Bronchial epithelial cell (primary cell): ENCODE results near the gene MLPH. TPM values are rescaled to one million over a fixed set of nuclear protein-coding genes. Genes with fewer than 3 reads are reported as not detected.

Source experiments
- DNase-seq: peaks from one replicate; pipeline ENCODE4 v3.0.0-alpha.2; 2010; ENCODE audit warnings: low read depth
- FAIRE-seq: peaks from 2 replicates; lab custom pipeline; 2011; peaks lifted over from hg19 to GRCh38; lab: Jason Lieb, UNC
- H3K27me3 ChIP-seq: 2 replicates; pipeline ENCODE4 v1.5.1; 2011; ENCODE audit warnings: low read length; ENCODE audit not compliant: control insufficient read depth, insufficient read depth
- H3K36me3 ChIP-seq: 2 replicates; pipeline ENCODE4 v1.5.1; 2011; ENCODE audit warnings: low read length; ENCODE audit not compliant: control insufficient read depth, insufficient read depth
- H3K4me3 ChIP-seq: 2 replicates; pipeline ENCODE4 v1.5.1; 2011; ENCODE audit warnings: mild to moderate bottlenecking, low read depth, low read length, control low read depth
- total RNA-seq: library from RNA; depleted of rRNA; stranded (reverse); fragments of >200 nt; gene quantifications from 2 replicates; pipeline ENCODE4 v1.2.1, GENCODE V29; 2014
- TF ChIP-seq, protein P1 (sequence below): IDR thresholded peaks from 2 replicates; pipeline ENCODE4 v1.5.1; 2011; ENCODE audit warnings: mild to moderate bottlenecking, moderate library complexity, low read length, control low read depth, inconsistent platforms; ENCODE audit not compliant: insufficient read depth, severe bottlenecking

MLPH gene
- 6.6 and 14.7 TPM in 2 replicates for total RNA-seq

DNA sequence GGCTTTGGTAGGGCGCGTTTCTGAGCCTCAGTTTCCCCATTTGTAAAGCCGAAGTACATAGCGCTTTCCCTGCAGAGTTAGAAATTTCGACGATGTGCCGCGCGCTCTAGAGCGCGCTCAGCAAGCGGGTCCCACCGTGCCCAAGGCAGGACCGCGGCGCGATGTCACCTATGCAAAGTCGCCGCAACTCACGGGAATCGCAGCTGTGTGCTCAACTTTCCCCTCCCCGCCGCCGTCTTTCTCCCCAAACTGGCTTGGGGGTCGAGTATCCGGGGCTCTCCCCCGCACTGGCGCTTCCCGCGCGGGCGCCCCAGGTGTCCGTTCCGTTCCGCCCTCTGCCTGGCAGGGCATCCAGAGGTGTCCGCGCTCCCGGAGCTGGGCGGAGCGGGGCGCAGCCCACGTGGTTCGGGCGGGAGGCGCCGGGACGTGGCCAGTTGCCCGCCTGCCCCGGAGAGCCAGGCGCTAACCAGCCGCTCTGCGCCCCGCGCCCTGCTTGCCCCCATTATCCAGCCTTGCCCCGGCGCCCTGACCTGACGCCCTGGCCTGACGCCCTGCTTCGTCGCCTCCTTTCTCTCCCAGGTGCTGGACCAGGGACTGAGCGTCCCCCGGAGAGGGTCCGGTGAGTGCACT lies at the start of gene MLPH:
TSS of gene MLPH (plus strand) at position 433 of the 630 bp plus-strand sequence. CDS start 6,176 bp downstream, outside the sequence.
- TF ChIP-seq, protein P1, sequence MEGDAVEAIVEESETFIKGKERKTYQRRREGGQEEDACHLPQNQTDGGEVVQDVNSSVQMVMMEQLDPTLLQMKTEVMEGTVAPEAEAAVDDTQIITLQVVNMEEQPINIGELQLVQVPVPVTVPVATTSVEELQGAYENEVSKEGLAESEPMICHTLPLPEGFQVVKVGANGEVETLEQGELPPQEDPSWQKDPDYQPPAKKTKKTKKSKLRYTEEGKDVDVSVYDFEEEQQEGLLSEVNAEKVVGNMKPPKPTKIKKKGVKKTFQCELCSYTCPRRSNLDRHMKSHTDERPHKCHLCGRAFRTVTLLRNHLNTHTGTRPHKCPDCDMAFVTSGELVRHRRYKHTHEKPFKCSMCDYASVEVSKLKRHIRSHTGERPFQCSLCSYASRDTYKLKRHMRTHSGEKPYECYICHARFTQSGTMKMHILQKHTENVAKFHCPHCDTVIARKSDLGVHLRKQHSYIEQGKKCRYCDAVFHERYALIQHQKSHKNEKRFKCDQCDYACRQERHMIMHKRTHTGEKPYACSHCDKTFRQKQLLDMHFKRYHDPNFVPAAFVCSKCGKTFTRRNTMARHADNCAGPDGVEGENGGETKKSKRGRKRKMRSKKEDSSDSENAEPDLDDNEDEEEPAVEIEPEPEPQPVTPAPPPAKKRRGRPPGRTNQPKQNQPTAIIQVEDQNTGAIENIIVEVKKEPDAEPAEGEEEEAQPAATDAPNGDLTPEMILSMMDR = no peak
- H3K4me3 ChIP-seq = peak within 1 kb of the TSS; percentile 54
- FAIRE-seq (no peak), DNase-seq (peak; percentile 38)
- H3K36me3 ChIP-seq = no peaks in the 10 kb centered on the region
- no peaks in the 10 kb centered on the region for H3K27me3 ChIP-seq

GRCh38 chr2:237437566-237437965 lies 49.5 kb upstream of the MLPH start:
- DNase-seq (no peak), FAIRE-seq (no peak)
- TF ChIP-seq, protein P1 = no peak

DNA sequence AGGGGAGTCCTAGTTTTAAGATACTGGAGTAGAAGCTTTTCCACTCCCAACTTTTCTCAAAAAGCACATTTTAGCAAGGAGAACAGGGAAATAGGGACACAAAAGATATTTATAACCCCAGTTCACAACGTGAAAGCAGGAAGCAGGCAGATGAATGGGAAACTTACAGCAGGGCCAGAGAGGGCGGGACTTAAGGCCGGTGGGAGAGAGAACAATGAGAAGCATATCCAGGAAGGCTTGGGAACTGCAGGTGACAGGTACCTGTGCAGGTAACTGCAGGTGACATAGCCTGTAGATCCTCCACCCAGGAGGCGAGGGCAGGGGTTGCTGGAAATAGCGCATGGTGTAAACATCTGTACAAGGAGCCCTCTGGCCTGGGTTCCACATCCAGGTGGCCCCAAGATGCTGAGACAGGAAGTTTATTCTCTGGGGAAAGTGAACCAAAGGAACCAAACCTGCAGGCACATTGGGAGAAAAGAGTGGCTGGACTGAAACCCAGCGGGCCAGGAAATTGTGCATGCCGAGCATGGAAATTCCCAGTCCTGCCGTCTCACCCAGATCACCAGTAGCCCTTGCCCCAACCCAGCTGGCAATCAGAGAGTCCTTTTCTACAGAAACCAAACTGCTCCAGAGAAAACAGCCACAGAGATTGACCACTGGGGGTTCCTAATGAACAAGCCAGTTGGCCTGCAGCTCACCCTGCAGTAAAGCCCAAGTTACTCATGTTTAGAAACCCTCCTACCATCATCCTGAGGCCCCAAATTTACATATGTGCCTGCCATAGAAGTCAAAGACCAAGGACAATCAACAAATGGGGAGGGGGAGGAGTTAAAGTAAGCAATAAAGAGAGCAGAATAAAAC lies 48.7 kb upstream of the MLPH start:
- Histone ChIP-seq H3K4me3 (no peak overlapping the region), H3K27me3 (no peaks in the 10 kb centered on the region), H3K36me3 (no peaks in the 10 kb centered on the region)
- FAIRE-seq = no peak
- TF ChIP-seq, protein P1 = no peak
- peak; percentile 44 for DNase-seq

More at GRCh38 chr2:237437566-237437965, 49.5 kb upstream of the MLPH start:
- no peaks in the 10 kb centered on the region for H3K27me3 ChIP-seq
- no peak overlapping the region for H3K4me3 ChIP-seq
- no peaks in the 10 kb centered on the region for H3K36me3 ChIP-seq

- Histone ChIP-seq H3K4me3 (no peak overlapping the region), H3K27me3 (no peaks in the 10 kb centered on the region), H3K36me3 (no peaks in the 10 kb centered on the region)
- FAIRE-seq (no peak), DNase-seq (no peak)
- TF ChIP-seq, protein P1 = no peak
Measured at GRCh38 chr2:237440819-237441281, 46.2 kb upstream of the MLPH start.

DNA sequence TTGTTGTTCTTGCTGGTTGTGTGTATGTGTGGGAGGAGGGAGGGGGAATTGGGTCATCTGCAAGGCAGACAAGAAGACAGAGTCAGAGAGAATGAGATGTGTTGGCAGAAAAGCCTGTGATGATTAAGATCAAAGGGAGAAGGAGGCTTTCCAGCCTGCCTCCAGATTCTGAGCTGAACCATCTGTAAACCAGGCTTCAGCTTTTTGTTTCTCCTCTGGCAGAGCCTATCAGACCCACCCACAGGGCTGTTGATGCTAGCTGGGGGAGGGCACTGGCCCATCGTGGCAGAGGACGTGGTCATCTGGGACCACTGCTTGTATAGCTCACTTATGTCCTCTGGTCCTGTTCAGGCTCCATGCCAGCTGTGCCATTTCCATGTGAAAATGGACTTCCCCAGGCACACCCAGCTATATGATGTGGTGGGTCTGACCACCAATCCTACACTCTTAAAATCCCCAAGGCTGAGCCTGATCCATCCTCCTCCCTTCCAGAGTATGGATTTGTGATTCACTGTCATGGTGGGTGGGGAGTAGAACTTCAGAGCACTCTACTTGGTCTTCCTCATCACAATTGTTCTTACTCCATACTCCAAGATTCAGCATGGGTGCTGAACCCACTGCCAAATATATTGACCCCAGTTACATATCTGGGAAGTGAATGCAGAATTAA lies 45.3 kb upstream of the MLPH start:
- no peaks in the 10 kb centered on the region for H3K36me3 ChIP-seq
- no peak overlapping the region for H3K4me3 ChIP-seq
- TF ChIP-seq, protein P1 = no peak
- H3K27me3 ChIP-seq = no peaks in the 10 kb centered on the region
- FAIRE-seq = peak; percentile 36
- peak; percentile 45 for DNase-seq
